AG08395 (cell line): ENCODE results near the gene SMG7.

Experiments used
- DNase-seq: peaks from one replicate; pipeline ENCODE4 v3.0.0; 2012; ENCODE audit warnings: mixed read lengths, low spot score

Gene SMG7

DNA sequence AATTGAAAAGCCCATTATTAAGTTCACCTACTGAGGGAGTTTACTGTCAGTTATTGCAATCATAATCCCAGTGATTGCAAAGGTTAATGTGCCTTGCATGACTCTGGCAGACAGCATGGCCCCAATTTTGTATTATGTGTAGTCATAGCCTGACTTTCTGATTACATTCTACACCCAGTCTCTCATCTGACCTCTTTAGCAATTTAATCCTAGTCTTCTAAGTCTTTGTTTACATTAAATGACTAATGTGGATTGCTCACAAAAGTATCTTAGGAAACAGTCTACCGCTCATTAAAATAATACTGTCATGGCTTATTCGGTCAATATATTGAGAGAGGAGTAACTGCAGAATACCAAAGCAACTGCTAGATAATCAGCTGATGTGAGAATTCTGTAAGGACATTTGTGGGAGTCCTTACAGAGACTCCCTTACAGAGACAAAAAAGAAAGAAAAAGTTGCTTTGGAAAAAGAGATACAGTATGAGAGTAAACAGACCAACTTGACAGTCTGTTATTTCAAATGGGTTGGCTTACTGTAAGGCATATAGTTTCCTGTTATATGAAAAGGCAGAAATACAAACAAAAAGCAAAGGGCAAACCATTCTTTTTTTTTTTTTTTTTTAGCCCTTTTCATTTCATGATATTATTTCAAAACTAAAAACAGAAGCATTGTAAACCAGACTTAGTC is 42.8 kb downstream of the SMG7 start:
- DNase-seq: peak; percentile 18

DNA sequence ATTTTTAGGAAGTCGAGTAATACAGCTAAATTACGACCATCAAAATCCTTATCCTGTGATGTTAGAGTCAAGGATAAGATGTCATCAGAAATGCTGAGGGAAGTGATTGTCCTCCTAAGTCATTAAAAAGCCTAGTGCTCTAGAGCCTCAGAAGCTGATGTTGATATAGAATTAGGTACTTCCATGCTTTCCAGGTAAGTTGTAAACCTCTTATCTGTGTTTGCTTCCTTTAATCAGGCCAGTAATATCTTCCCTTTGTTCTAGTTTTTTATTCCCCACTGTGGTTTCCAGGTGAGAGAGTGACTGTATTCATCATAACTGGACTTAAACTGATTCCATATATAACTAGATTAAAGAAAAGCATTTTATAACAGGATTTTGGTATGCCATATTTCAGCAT is 44.4 kb downstream of the SMG7 start:
- DNase-seq: no peak

DNA sequence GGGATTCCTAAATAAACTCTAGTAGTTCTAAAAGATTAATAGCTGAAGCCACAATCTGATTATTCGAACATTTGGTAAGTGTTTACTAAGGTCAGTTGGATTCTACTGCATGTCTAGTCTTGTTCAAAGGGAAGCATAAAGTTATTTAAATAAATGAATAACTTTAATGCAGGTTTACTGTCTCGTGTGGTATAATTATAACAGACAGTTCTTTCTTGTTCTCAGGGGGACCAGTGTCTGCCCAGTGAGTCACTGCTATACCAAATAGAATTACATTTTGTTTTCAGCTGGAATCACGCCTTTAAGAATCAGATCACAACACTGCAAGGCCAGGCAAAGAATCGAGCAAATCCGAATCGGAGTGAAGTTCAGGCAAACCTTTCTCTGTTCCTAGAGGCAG is 45.1 kb downstream of the SMG7 start:
- no peak for DNase-seq

GRCh38 chr1:183520379-183520778 is 48.1 kb downstream of the SMG7 start:
- no peak for DNase-seq

- no peak for DNase-seq
Observed at GRCh38 chr1:183522104-183522503, 49.8 kb downstream of the SMG7 start.

- no peak for DNase-seq
Observed at GRCh38 chr1:183528577-183528976, 56.3 kb downstream of the SMG7 start.

GRCh38 chr1:183533617-183534174 is 61.4 kb downstream of the SMG7 start:
- no peak for DNase-seq

DNA sequence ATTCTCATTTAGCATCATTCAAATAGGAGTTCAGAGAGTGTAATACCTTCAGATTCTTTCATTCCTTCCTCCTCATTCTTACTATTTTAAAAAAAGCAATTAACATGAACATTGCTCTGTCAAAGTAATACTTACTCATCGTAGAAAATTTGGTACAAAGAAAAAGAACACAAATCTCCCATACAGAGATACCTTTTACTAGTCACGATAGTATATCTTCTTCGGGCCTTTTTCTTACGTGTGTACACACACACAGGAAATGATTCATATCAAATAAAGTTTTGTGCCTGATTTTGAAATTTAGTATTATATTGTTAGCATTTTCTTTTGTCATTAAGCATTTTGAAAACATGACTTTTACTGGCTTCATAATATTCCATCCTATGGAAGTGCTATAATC is 65.1 kb downstream of the SMG7 start:
- no peak for DNase-seq

DNA sequence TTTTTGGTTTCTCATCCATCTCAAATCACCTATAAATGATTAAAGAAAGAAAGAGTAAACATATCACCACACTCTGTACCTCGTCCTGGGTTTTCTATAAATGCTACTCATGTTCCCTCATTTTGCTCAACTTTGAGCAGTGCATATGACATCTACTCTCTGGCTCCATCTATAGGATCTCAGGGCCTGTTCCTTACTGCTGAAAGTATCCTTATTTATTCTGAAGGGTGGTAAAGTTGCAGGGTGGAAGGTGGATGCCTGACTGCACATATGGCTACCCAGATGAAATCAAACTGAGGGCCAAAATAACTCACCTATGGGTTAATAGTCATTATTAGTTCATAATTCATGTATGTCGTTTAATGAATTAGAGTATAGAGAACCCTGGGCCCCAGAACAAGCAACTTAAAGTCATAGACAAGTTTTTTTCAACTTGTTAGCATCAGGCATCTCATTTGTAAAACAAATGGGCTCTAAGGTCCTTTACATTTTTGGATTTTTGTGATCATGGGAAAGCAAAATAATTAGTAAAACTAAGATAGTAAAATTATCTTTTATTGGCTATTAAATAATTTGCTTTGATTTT is 71.4 kb downstream of the SMG7 start:
- peak; percentile 71 for DNase-seq

DNA sequence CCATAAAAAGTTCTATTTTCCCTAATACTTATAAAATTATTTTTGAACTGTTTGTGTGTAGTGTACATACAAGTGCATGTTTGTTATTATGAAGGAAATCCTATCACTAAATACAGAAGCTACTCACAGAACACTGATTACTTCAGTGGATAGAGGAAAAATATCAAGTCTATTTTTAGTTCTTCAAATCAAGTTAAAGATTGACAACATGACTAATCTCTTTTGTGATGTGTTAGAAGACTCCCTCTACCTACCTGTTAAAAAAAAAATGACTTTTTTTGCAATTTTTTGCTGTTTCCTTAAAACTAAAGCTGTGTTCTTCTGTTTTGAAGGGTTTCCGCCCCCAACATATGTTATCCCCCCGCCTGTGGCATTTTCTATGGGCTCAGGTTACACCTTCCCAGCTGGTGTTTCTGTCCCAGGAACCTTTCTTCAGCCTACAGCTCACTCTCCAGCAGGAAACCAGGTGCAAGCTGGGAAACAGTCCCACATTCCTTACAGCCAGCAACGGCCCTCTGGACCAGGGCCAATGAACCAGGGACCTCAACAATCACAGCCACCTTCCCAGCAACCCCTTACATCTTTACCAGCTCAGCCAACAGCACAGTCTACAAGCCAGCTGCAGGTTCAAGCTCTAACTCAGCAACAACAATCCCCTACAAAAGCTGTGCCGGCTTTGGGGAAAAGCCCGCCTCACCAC is 72.4 kb downstream of the SMG7 start:
- no peak for DNase-seq

DNA sequence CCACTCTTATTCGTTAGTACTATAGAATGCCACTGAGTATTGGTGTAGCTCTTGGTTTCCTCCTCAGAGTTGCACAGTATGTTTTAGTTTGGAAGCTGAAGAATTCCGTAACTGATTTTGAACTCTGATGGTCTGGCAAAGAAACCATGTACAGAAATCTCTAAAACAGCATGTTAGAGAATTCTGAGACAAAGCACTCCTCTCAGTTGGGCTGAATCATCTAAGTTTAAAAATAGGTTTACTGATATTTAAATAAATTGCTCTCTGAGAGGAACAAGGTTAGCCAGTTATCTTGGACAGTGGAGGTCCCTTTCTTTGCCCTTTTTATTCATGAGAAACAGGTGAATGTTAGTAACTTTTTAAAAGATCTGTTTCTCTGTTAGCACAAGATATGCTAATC is 74.1 kb downstream of the SMG7 start:
- no peak for DNase-seq

DNA sequence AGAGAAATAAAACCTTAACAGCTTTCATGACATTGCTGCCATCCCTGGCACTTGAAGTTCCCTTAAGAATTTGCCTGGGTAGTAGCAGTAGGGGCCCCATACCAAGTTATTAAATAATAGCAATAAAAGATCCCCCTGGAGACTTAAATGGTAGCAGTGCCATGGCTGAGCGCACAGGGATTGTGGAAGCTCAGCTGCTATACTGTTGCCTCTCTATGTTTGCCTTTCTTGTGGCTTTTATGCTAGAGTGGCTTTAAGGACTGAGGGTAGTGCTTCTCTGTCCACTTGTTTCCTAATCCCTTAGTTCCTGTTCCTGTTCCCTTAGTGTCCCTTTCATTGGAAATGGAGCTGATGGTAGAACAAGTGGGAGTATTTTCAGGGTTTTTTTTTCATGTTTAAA is 75.8 kb downstream of the SMG7 start:
- no peak for DNase-seq

DNA sequence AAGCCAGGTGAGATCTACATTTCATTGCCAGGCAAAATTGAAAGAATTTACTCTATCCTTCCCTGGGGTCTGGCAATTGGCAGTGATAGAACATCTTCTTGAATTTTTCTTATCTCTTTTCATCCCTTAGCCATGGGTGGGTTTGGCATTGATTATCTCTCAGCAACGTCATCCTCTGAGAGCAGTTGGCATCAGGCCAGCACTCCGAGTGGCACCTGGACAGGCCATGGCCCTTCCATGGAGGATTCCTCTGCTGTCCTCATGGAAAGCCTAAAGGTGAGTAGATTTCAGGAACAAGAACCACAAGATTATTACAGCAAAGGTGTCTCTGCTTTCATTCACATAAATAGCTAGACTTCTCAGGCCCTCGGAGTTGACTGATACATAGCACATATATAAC is 78.6 kb downstream of the SMG7 start:
- DNase-seq: no peak

- DNase-seq: no peak
Observed at GRCh38 chr1:183551924-183552323, 79.6 kb downstream of the SMG7 start.

DNA sequence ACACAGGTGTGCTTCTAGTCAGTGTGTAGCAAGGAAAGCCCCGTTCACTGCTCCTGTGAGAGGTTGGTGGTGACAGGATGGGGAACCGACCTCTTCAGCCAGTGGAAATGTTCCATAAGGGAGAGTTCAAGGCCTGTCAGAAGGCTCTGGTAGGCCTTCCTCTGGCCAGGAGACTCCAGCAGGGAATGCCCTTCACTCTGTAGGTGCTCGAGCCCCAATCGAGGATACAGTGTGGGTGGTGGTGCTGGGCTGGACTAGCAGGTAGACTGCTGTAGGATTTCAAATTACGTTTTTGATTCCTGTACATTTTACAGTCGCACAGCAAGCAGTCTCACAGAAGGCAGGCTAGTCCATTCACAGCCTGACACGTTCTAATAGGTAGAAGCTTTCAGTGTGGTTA is 80.1 kb downstream of the SMG7 start:
- DNase-seq: no peak

DNA sequence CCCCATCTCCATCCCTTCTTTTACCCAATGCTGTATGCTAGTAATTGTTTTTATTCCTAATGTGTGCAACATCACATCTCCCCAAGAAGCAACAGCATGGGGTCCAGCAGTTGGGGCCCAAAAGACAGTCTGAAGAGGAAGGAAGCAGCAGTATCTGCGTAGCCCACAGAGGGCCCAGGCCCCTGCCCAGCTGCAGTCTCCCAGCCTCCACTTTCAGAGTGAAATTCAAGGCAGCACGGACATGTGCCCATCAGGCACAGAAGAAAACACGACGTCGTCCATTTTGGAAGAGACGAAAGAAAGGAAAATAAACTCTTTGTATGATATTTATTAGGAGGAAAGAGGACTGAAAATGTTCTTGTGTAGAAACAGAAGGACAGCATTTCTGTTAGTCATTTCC is 80.6 kb downstream of the SMG7 start:
- DNase-seq: no peak

DNA sequence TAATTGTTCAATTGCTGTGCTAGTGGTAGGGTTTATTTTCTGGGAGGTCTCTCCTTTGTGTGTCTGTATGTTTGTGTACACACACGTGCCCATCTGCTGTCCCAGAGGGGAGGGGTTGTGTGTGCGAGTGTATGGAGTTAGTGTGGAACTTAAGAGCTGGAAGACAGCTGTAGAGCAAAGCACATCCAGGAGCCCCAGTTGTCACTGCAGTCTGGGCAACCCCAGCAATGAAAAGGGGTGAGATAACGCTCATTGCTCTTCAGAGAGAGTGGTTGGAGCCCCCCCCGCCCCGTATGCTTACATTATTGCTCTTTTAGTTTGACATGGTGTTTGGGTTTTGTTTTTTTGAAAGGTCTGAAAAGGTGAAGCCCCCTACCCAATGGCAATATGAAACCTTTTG is 81.0 kb downstream of the SMG7 start:
- no peak for DNase-seq

DNA sequence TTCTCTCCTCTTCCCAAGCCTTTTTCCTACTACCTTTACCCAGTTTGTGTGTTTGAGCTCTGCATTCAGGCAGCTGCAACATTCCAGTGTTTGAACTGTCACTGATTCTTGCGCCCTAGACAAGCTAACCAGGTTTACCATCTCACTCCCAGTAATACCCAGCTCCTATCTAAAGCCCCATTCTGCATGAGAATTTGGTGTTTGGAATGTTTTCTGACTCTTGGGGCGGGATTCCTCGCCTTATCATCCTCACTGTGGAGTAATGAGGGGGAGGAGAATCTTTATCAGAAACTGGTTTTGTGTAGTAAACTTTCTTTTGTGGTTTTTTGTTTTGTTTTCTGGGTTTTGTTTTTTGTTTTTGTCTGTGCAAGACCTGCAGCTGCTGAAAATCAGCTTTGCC is 81.5 kb downstream of the SMG7 start:
- DNase-seq: no peak

GRCh38 chr1:183554577-183554976 is 82.3 kb downstream of the SMG7 start:
- DNase-seq: no peak

DNA sequence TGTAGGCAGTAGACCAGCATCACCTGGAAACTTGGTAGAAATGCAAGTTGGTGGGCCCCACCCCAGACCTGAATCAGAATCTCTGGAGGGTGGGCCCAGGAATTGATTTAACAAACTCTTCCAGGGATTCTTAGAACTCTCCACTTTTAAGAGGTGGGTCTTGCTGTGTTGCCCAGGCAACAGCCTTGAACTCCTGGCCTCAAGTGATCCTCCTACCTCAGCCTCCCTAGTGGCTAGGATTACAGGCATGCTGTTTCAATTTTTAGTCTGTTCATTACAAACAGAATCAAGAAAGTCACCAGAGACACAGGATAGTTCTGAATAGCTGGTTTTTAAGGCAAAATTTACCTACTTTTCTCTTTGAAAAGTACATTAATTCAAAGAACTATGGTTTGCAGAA is 86.8 kb downstream of the SMG7 start:
- no peak for DNase-seq

DNA sequence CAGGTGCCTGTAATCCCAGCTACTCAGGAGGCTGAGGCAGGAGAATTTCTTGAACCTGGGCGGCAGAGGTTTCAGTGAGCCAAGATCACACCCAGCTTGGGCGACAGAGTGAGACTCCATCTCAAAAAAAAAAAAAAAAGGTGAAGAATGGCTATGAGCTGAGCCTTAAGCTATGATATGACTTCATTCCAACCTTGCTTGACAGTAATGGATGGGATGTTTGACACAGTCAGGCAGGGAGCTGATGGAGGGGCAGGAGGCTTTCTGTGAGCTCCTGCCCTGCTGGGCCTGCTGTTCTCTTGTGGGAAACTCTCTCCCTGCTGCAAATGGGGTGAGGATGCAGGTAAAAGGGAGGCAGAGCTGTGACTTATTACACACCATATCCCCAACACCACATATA is 90.4 kb downstream of the SMG7 start:
- no peak for DNase-seq

GRCh38 chr1:183565261-183565660 is 93.0 kb downstream of the SMG7 start:
- DNase-seq: no peak

GRCh38 chr1:183566026-183566425 is 93.7 kb downstream of the SMG7 start:
- peak; percentile 56 for DNase-seq
